Caki2 (cell line): Measurements from ENCODE around the gene MRPL51. TPM values are rescaled to one million over a fixed set of nuclear protein-coding genes. Genes with fewer than 3 reads are reported as not detected.
A peak's percentile ranks its signal among the peaks of the same experiment; 100 is the strongest.
"Not testable (repeated sequence)": the region's sequence is repeated elsewhere in the genome, so short reads cannot be mapped to it uniquely, and the experiment has no call there.

ENCODE experiments used
- DNase-seq: peaks from one replicate; pipeline ENCODE4 v3.0.0-alpha.2; 2015; ENCODE audit warnings: low read depth
- in situ Hi-C: cut with HindIII; loops from 2 replicates; pipeline ENCODE4 v1.10.0; 2016; ENCODE audit warnings: low sequenced_read_pairs, low pct_unique_long_range_greater_than_20kb, mixed read lengths
- total RNA-seq: library from RNA; depleted of rRNA; stranded (reverse); fragments of >200 nt; shearing (Covaris generic); gene quantifications from 2 replicates; pipeline ENCODE4 v1.2.3, GENCODE V29; 2014; ENCODE audit warnings: low replicate concordance

Gene MRPL51
- total RNA-seq, 1 experiment from 2014 or later = 400 TPM

- DNase-seq = no peak
- in situ Hi-C loops = no loop called here
Measured at GRCh38 chr12:6533653-6533922, 40.5 kb upstream of the MRPL51 start.

GRCh38 chr12:6532927-6533652, 40.0 kb upstream of the MRPL51 start:
- DNase-seq = peak; percentile 91
- in situ Hi-C loops = no loop called here

GRCh38 chr12:6532051-6532926, 39.2 kb upstream of the MRPL51 start:
- in situ Hi-C loops = no loop called here
- DNase-seq = peak; percentile 99

GRCh38 chr12:6530576-6531260, 37.7 kb upstream of the MRPL51 start:
- no peak for DNase-seq
- in situ Hi-C loops = no loop called here

- in situ Hi-C loops = no loop called here
- DNase-seq = no peak
Measured at GRCh38 chr12:6529291-6529737, 36.3 kb upstream of the MRPL51 start.

GRCh38 chr12:6528539-6529235, 35.6 kb upstream of the MRPL51 start:
- in situ Hi-C loops = no loop called here
- no peak for DNase-seq

- DNase-seq = no peak
- in situ Hi-C loops = no loop called here
Measured at GRCh38 chr12:6527711-6528110, 34.6 kb upstream of the MRPL51 start.

- in situ Hi-C loops = no loop called here
- no peak for DNase-seq
Measured at GRCh38 chr12:6526766-6527525, 33.9 kb upstream of the MRPL51 start.

GRCh38 chr12:6526201-6526600, 33.1 kb upstream of the MRPL51 start:
- in situ Hi-C loops = no loop called here
- DNase-seq = no peak

- DNase-seq = no peak
- in situ Hi-C loops = no loop called here
Measured at GRCh38 chr12:6524648-6525047, 31.6 kb upstream of the MRPL51 start.

GRCh38 chr12:6523708-6524107, 30.6 kb upstream of the MRPL51 start:
- no peak for DNase-seq
- in situ Hi-C loops = no loop called here

GRCh38 chr12:6522193-6522592, 29.1 kb upstream of the MRPL51 start:
- in situ Hi-C loops = no loop called here
- DNase-seq = no peak

GRCh38 chr12:6520186-6520585, 27.1 kb upstream of the MRPL51 start:
- no peak for DNase-seq
- in situ Hi-C loops = no loop called here

GRCh38 chr12:6508087-6508486, 15.0 kb upstream of the MRPL51 start:
- in situ Hi-C loops = no loop called here
- DNase-seq = no peak

GRCh38 chr12:6507102-6507998, 14.3 kb upstream of the MRPL51 start:
- DNase-seq = peak; percentile 23
- in situ Hi-C loops = no loop called here

- no peak for DNase-seq
- in situ Hi-C loops = no loop called here
Measured at GRCh38 chr12:6500466-6500865, 7.4 kb upstream of the MRPL51 start.

GRCh38 chr12:6497291-6497690, 4.2 kb upstream of the MRPL51 start:
- in situ Hi-C loops = not testable (repeated sequence)

More at GRCh38 chr12:6497291-6497690, 4.2 kb upstream of the MRPL51 start:
- not testable (repeated sequence) for DNase-seq
